GM18502 (cell line): Measurements from ENCODE around the gene SLC5A11.
"Not testable (repeated sequence)": the region's sequence is repeated elsewhere in the genome, so short reads cannot be mapped to it uniquely, and the experiment has no call there.

Source experiments
- ATAC-seq: cut with Tn5 transposase; IDR thresholded peaks from one replicate; pipeline ENCODE4 v1.9.1; 2021; ENCODE audit warnings: mild to moderate bottlenecking; ENCODE audit not compliant: unreplicated experiment, poor library complexity

Gene SLC5A11

GRCh38 chr16:24845726-24846547, at the start of gene SLC5A11:
TSS of gene SLC5A11 (plus strand) at chr16:24845963. CDS start at chr16:24858644, 12,681 bp downstream.
- no peak for ATAC-seq

GRCh38 chr16:24800586-24800985, 45.2 kb upstream of the SLC5A11 start:
- ATAC-seq: no peak

GRCh38 chr16:24801761-24802302, 43.9 kb upstream of the SLC5A11 start:
- no peak for ATAC-seq

- ATAC-seq: no peak
Measured at GRCh38 chr16:24805484-24805883, 40.3 kb upstream of the SLC5A11 start.

GRCh38 chr16:24807301-24807700, 38.5 kb upstream of the SLC5A11 start:
- ATAC-seq: no peak

- no peak for ATAC-seq
Measured at GRCh38 chr16:24810951-24811843, 34.6 kb upstream of the SLC5A11 start.

- ATAC-seq: not testable (repeated sequence)
Measured at GRCh38 chr16:24812813-24813212, 33.0 kb upstream of the SLC5A11 start.

- no peak for ATAC-seq
Measured at GRCh38 chr16:24815021-24815420, 30.7 kb upstream of the SLC5A11 start.

- ATAC-seq: no peak
Measured at GRCh38 chr16:24816688-24817087, 29.1 kb upstream of the SLC5A11 start.

GRCh38 chr16:24819462-24820040, 26.2 kb upstream of the SLC5A11 start:
- ATAC-seq: no peak

- ATAC-seq: no peak
Measured at GRCh38 chr16:24820522-24820921, 25.2 kb upstream of the SLC5A11 start.

- no peak for ATAC-seq
Measured at GRCh38 chr16:24821129-24821528, 24.6 kb upstream of the SLC5A11 start.

- no peak for ATAC-seq
Measured at GRCh38 chr16:24822542-24822941, 23.2 kb upstream of the SLC5A11 start.

- no peak for ATAC-seq
Measured at GRCh38 chr16:24822974-24823373, 22.8 kb upstream of the SLC5A11 start.

- no peak for ATAC-seq
Measured at GRCh38 chr16:24825696-24826095, 20.1 kb upstream of the SLC5A11 start.

GRCh38 chr16:24826096-24826690, 19.6 kb upstream of the SLC5A11 start:
- no peak for ATAC-seq

GRCh38 chr16:24826817-24827566, 18.8 kb upstream of the SLC5A11 start:
- ATAC-seq: no peak

GRCh38 chr16:24829153-24829552, 16.6 kb upstream of the SLC5A11 start:
- ATAC-seq: no peak

GRCh38 chr16:24833352-24833751, 12.4 kb upstream of the SLC5A11 start:
- ATAC-seq: no peak
